Measurements from ENCODE around the gene CAMK1D. TPM values are rescaled to one million over a fixed set of nuclear protein-coding genes. Genes with fewer than 3 reads are reported as not detected.

CAMK1D gene
- total and polyA plus RNA-seq, 10 of the 15 experiments (the other 5 are each of a cell fraction or from before 2014, with no cell fraction given), result 2.1 to 35.5 (median 14.7) TPM

GRCh38 chr10:12473491-12473890 is 124.1 kb downstream of the CAMK1D start:
- SMC1A ChIA-PET (ENCODE audit: uncharacterized antibody, unreplicated experiment), result no interaction called here
- intact Hi-C loops (cut with micrococcal nuclease; ENCODE audit: unreplicated experiment) (no loop called here), in situ Hi-C loops (cut with MboI) (no loop called here)
- no peak overlapping the region for H3K9ac ChIP-seq (ENCODE audit: control insufficient read depth, insufficient read depth, low read length)
- H3K4me3 ChIP-seq, result no peak overlapping the region
- H2AFZ ChIP-seq (ENCODE audit: control insufficient read depth, low read depth, low read length), result no peak overlapping the region
- FAIRE-seq (no peak), DNase-seq (ENCODE audit: low read depth, low spot score) (no peak), ATAC-seq (no peak)
- BruUV-seq (replicated peaks), result no TSS peak
- CTCF ChIA-PET, result no interaction called here
- RAD21 ChIA-PET (ENCODE audit: unreplicated experiment), result no interaction called here
- peaks cover 8% of the 10 kb centered on the region for H3K4me1 ChIP-seq (ENCODE audit: control insufficient read depth, insufficient read depth, low read length)
- TF ChIP-seq EZH2 (IDR thresholded peaks at IDR 0.05; ENCODE audit: borderline replicate concordance, control insufficient read depth, low read depth, low read length) (no peak), SIX5 (IDR thresholded peaks at IDR 0.05; ENCODE audit: low read depth, low read length, severe bottlenecking) (no peak), ZNF24 (IDR thresholded peaks at IDR 0.05) (no peak), NFXL1 (IDR thresholded peaks at IDR 0.05; ENCODE audit: borderline replicate concordance) (no peak), CHD2 (IDR thresholded peaks at IDR 0.05; ENCODE audit: borderline replicate concordance, low read depth, low read length) (no peak), BCLAF1 (IDR thresholded peaks at IDR 0.05) (no peak), MTA2 (IDR thresholded peaks at IDR 0.05; ENCODE audit: low read depth) (no peak), TARDBP (IDR thresholded peaks at IDR 0.05; ENCODE audit: borderline replicate concordance) (no peak), NFYA (IDR thresholded peaks at IDR 0.05; ENCODE audit: borderline replicate concordance, low read depth, low read length) (no peak), CREM (IDR thresholded peaks at IDR 0.05; ENCODE audit: low read depth) (no peak), RBBP5 (conservative IDR thresholded peaks at IDR 0.05) (no peak)
- TF ChIP-seq, protein P1, sequence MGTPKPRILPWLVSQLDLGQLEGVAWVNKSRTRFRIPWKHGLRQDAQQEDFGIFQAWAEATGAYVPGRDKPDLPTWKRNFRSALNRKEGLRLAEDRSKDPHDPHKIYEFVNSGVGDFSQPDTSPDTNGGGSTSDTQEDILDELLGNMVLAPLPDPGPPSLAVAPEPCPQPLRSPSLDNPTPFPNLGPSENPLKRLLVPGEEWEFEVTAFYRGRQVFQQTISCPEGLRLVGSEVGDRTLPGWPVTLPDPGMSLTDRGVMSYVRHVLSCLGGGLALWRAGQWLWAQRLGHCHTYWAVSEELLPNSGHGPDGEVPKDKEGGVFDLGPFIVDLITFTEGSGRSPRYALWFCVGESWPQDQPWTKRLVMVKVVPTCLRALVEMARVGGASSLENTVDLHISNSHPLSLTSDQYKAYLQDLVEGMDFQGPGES (IDR thresholded peaks at IDR 0.05), result no peak
- TF ChIP-seq, protein P2, sequence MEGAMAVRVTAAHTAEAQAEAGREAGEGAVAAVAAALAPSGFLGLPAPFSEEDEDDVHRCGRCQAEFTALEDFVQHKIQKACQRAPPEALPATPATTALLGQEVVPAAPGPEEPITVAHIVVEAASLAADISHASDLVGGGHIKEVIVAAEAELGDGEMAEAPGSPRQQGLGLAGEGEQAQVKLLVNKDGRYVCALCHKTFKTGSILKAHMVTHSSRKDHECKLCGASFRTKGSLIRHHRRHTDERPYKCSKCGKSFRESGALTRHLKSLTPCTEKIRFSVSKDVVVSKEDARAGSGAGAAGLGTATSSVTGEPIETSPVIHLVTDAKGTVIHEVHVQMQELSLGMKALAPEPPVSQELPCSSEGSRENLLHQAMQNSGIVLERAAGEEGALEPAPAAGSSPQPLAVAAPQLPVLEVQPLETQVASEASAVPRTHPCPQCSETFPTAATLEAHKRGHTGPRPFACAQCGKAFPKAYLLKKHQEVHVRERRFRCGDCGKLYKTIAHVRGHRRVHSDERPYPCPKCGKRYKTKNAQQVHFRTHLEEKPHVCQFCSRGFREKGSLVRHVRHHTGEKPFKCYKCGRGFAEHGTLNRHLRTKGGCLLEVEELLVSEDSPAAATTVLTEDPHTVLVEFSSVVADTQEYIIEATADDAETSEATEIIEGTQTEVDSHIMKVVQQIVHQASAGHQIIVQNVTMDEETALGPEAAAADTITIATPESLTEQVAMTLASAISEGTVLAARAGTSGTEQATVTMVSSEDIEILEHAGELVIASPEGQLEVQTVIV (IDR thresholded peaks at IDR 0.05; ENCODE audit: borderline replicate concordance, partially characterized antibody), result no peak
- H3K27ac ChIP-seq (ENCODE audit: control insufficient read depth, insufficient read depth), result no peak overlapping the region
- H3K79me2 ChIP-seq (ENCODE audit: control insufficient read depth, insufficient read depth, low read length), result no peaks in the 10 kb centered on the region
- POLR2A ChIA-PET, result interaction anchor here (1.2 kb wide), 1 partner anchor 11 kb away, joined by 4 read pairs; no protein-coding TSS in a partner anchor
- no peak overlapping the region for H3K4me2 ChIP-seq (ENCODE audit: control insufficient read depth, insufficient read depth)
- WGBS (ENCODE audit: insufficient coverage, insufficient replicate concordance, low lambda C conversion rate, missing lambda C conversion rate), result 86% methylated on average over 6 of the region's 6 CpGs
- H3K9me3 ChIP-seq (replicated peaks; ENCODE audit: control insufficient read depth, insufficient read depth, low read length), result no peaks in the 10 kb centered on the region
- H3K27me3 ChIP-seq (replicated peaks in 1 of 2; ENCODE audit: control insufficient read depth in 2 of 2, insufficient read depth in 2 of 2, low read length in 1 of 2), result no peaks in the 10 kb centered on the region
- no peaks in the 10 kb centered on the region for H4K20me1 ChIP-seq (ENCODE audit: control insufficient read depth, insufficient read depth)
- no peaks in the 10 kb centered on the region; a peak in 1 of 4 replicates for H3K36me3 ChIP-seq (ENCODE audit: control insufficient read depth in 2 of 2, insufficient read depth in 2 of 2, low read length in 1 of 2)

All from GM12878 (cell line).